ENCODE measurements around the gene RASL11A. TPM values are rescaled to one million over a fixed set of nuclear protein-coding genes. Genes with fewer than 3 reads are reported as not detected.

RASL11A gene
- total and polyA plus RNA-seq, 2 of the 13 experiments (the other 11 are each of a cell fraction or from before 2014, with no cell fraction given): 3.0 to 4.1 TPM

- no peak for TF ChIP-seq THAP9 (CRISPR knock-in tag; IDR thresholded peaks at IDR 0.05; ENCODE audit: borderline replicate concordance)
- peak; percentile 38; the same call in 1 of the 3 replicates for TF ChIP-seq MXI1 (IDR thresholded peaks at IDR 0.05; ENCODE audit: borderline replicate concordance, low read depth, low read length)
- peak; percentile 65; the same call in 1 of the 2 replicates for TF ChIP-seq IKZF5 (CRISPR knock-in tag; IDR thresholded peaks at IDR 0.05)
- TF ChIP-seq, protein P1, sequence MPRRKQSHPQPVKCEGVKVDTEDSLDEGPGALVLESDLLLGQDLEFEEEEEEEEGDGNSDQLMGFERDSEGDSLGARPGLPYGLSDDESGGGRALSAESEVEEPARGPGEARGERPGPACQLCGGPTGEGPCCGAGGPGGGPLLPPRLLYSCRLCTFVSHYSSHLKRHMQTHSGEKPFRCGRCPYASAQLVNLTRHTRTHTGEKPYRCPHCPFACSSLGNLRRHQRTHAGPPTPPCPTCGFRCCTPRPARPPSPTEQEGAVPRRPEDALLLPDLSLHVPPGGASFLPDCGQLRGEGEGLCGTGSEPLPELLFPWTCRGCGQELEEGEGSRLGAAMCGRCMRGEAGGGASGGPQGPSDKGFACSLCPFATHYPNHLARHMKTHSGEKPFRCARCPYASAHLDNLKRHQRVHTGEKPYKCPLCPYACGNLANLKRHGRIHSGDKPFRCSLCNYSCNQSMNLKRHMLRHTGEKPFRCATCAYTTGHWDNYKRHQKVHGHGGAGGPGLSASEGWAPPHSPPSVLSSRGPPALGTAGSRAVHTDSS (CRISPR knock-in tag; conservative IDR thresholded peaks at IDR 0.05): no peak
- no peak for TF ChIP-seq CEBPG (CRISPR knock-in tag; IDR thresholded peaks at IDR 0.05)
- TF ChIP-seq TBX2 (CRISPR knock-in tag; IDR thresholded peaks at IDR 0.05; ENCODE audit: borderline replicate concordance): peak; percentile 74
- no peak for TF ChIP-seq ZKSCAN5 (CRISPR knock-in tag; IDR thresholded peaks at IDR 0.05)
- no peak for TF ChIP-seq MTF1 (CRISPR knock-in tag; IDR thresholded peaks at IDR 0.05)
- TF ChIP-seq RBM22 (optimal IDR thresholded peaks at IDR 0.05; ENCODE audit: low read length): no peak
- 0 out of 2 replicates have a peak, but pooled peaks have one; percentile 68 for TF ChIP-seq ZNF589 (CRISPR knock-in tag; conservative IDR thresholded peaks at IDR 0.05)
- no peak for TF ChIP-seq JARID2 (CRISPR knock-in tag; IDR thresholded peaks at IDR 0.05; ENCODE audit: insufficient replicate concordance)
- peak; percentile 64; the same call in 1 of the 2 replicates for TF ChIP-seq TFAP4 (IDR thresholded peaks at IDR 0.05; ENCODE audit: borderline replicate concordance, low read depth)
- TF ChIP-seq MED13 (CRISPR knock-in tag; IDR thresholded peaks at IDR 0.05): no peak
- TF ChIP-seq, protein P2, sequence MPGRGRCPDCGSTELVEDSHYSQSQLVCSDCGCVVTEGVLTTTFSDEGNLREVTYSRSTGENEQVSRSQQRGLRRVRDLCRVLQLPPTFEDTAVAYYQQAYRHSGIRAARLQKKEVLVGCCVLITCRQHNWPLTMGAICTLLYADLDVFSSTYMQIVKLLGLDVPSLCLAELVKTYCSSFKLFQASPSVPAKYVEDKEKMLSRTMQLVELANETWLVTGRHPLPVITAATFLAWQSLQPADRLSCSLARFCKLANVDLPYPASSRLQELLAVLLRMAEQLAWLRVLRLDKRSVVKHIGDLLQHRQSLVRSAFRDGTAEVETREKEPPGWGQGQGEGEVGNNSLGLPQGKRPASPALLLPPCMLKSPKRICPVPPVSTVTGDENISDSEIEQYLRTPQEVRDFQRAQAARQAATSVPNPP (CRISPR knock-in tag; IDR thresholded peaks at IDR 0.05): no peak
- TF ChIP-seq SUZ12 (IDR thresholded peaks at IDR 0.05; ENCODE audit: low read depth, low read length): no peak
- TF ChIP-seq ZNF569 (CRISPR knock-in tag; IDR thresholded peaks at IDR 0.05; ENCODE audit: borderline replicate concordance): no peak
- peak; percentile 56; the same call in 1 of the 2 replicates for TF ChIP-seq MLXIP (CRISPR knock-in tag; IDR thresholded peaks at IDR 0.05; ENCODE audit: borderline replicate concordance)
Observed at GRCh38 chr13:27270594-27271520, at the start of gene RASL11A (continued).
